PFSK-1 (cell line): ENCODE measurements around the gene MACROD1.

Source experiments
- FOXP2 ChIP-seq: optimal IDR thresholded peaks from 2 replicates; pipeline ENCODE3; 2011; ENCODE audit warnings: borderline replicate concordance, control low read depth, inconsistent platforms; ENCODE audit not compliant: insufficient read depth; ENCODE audit errors: extremely low read length, extremely low read depth
- POLR2AphosphoS5 ChIP-seq: IDR thresholded peaks from 2 replicates; pipeline ENCODE4 v1.6.1; 2012; ENCODE audit warnings: low read depth, mild to moderate bottlenecking, control low read depth, low read length, moderate library complexity
- SIN3A ChIP-seq: IDR thresholded peaks from 2 replicates; pipeline ENCODE4 v1.6.1; 2012; ENCODE audit warnings: mild to moderate bottlenecking, low read length, moderate library complexity, borderline replicate concordance; ENCODE audit not compliant: insufficient read depth
- TAF1 ChIP-seq: IDR thresholded peaks from 2 replicates; pipeline ENCODE4 v1.6.1; 2012; ENCODE audit warnings: low read length, control low read depth, borderline replicate concordance; ENCODE audit not compliant: insufficient read depth
- TF ChIP-seq, protein P1 (sequence below), 2 experiments: IDR thresholded peaks; 2 replicates each; pipeline versions ENCODE4 v1.6.1 to v1.8.0; 2011 to 2012; ENCODE audit warnings: low read depth in 2 of 2, low read length in 2 of 2, control low read depth in 1 of 2, inconsistent platforms in 1 of 2, mild to moderate bottlenecking in 1 of 2, moderate library complexity in 1 of 2; ENCODE audit not compliant: insufficient read depth in 1 of 2

Gene MACROD1

DNA sequence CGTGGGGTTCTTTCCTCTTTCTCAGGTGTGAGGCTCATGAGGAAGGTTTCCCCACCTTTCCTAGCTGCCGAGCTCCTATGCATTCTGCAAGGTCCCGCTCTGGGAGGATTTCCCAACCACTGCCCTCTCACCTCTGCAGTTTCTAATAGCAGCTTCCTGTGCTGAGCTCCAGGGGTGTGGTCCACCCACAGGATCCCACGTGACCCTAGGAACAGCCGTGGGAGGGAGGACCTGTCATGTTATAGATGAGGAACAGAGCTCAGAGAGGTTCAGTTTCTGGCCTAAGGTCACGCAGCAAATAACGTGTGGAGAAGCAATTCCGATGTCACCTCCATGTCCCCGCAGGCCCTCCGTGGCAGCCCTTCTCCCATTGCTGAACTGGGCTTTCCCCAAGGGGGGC lies 91.7 kb downstream of the MACROD1 start:
- TF ChIP-seq FOXP2 (no peak), POLR2AphosphoS5 (no peak), SIN3A (no peak), TAF1 (no peak)
- TF ChIP-seq, protein P1, sequence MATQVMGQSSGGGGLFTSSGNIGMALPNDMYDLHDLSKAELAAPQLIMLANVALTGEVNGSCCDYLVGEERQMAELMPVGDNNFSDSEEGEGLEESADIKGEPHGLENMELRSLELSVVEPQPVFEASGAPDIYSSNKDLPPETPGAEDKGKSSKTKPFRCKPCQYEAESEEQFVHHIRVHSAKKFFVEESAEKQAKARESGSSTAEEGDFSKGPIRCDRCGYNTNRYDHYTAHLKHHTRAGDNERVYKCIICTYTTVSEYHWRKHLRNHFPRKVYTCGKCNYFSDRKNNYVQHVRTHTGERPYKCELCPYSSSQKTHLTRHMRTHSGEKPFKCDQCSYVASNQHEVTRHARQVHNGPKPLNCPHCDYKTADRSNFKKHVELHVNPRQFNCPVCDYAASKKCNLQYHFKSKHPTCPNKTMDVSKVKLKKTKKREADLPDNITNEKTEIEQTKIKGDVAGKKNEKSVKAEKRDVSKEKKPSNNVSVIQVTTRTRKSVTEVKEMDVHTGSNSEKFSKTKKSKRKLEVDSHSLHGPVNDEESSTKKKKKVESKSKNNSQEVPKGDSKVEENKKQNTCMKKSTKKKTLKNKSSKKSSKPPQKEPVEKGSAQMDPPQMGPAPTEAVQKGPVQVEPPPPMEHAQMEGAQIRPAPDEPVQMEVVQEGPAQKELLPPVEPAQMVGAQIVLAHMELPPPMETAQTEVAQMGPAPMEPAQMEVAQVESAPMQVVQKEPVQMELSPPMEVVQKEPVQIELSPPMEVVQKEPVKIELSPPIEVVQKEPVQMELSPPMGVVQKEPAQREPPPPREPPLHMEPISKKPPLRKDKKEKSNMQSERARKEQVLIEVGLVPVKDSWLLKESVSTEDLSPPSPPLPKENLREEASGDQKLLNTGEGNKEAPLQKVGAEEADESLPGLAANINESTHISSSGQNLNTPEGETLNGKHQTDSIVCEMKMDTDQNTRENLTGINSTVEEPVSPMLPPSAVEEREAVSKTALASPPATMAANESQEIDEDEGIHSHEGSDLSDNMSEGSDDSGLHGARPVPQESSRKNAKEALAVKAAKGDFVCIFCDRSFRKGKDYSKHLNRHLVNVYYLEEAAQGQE (IDR thresholded peaks at IDR 0.05; ENCODE audit: insufficient read depth in 1 of 2, low read depth in 2 of 2, low read length in 2 of 2) = no peak

DNA sequence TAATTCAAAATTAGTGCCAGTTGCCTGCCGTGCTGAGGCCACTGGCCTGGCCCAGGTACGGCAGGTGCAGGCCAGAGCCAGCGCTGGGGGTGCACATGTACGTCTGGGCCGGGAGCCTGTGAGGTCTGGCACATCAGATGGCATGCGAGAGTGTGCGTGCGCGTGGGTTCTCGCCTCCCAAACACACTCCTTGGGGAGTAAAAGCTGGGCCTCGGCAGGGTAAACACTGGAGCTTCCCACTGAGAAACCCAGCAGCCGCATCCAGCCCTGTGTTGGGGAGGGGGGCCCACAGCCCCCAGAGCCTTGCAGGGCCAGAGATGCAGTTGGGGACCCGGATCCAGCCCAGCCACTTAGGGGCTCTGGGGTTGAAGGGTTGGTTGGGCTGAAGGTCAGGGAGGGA lies 92.4 kb downstream of the MACROD1 start:
- TF ChIP-seq FOXP2 = no peak
- no peak for TF ChIP-seq POLR2AphosphoS5
- no peak for TF ChIP-seq SIN3A
- TF ChIP-seq, protein P1 (IDR thresholded peaks at IDR 0.05; ENCODE audit: insufficient read depth in 1 of 2, low read depth in 2 of 2, low read length in 2 of 2) = no peak
- TF ChIP-seq TAF1 = no peak

- TF ChIP-seq, protein P1 (IDR thresholded peaks at IDR 0.05; ENCODE audit: insufficient read depth in 1 of 2, low read depth in 2 of 2, low read length in 2 of 2) = no peak
- TF ChIP-seq FOXP2 = no peak
- TF ChIP-seq SIN3A = no peak
- no peak for TF ChIP-seq TAF1
- TF ChIP-seq POLR2AphosphoS5 = no peak
Measured at GRCh38 chr11:64072871-64073270, 93.0 kb downstream of the MACROD1 start.

GRCh38 chr11:64072403-64072802 lies 93.5 kb downstream of the MACROD1 start:
- TF ChIP-seq POLR2AphosphoS5 (no peak), FOXP2 (no peak), TAF1 (no peak), SIN3A (no peak)
- TF ChIP-seq, protein P1 (IDR thresholded peaks at IDR 0.05; ENCODE audit: insufficient read depth in 1 of 2, low read depth in 2 of 2, low read length in 2 of 2) = no peak

- TF ChIP-seq SIN3A = no peak
- no peak for TF ChIP-seq POLR2AphosphoS5
- TF ChIP-seq, protein P1 (IDR thresholded peaks at IDR 0.05; ENCODE audit: insufficient read depth in 1 of 2, low read depth in 2 of 2, low read length in 2 of 2) = no peak
- no peak for TF ChIP-seq TAF1
- no peak for TF ChIP-seq FOXP2
Measured at GRCh38 chr11:64071849-64072248, 94.1 kb downstream of the MACROD1 start.
